ENCODE data around the gene AVEN. TPM values are rescaled to one million over a fixed set of nuclear protein-coding genes. Genes with fewer than 3 reads are reported as not detected.
"Not testable (repeated sequence)": the region's sequence is repeated elsewhere in the genome, so short reads cannot be mapped to it uniquely, and the experiment has no call there.

The AVEN gene
- total and polyA plus RNA-seq, 2 of the 13 experiments (the other 11 are each of a cell fraction or from before 2014, with no cell fraction given), result 4.4 to 17.5 TPM

DNA sequence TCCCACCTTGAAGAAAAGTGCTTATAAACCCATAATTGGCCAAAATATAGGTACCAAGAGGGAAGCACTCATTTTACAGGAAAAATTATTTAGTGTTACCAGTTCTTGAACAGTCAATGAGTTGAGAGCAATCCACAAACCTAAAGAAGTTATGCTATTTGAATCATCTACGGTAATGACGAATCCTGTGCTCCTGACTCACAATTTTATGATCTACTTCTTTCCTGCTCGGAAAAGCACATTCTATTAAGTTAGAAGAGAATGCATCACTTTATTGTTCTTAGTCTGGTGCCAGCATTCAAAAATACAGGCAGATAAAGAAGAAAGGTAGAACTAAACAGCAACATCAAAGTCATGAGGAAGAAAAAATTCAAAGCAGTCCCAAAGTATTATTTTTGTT is 37.5 kb downstream of the AVEN start:
- Histone ChIP-seq H3K79me2 (ENCODE audit: insufficient read depth, low read length) (no peaks in the 10 kb centered on the region), H3K36me3 (replicated peaks in 1 of 2; ENCODE audit: control insufficient read depth in 1 of 2, insufficient read depth in 2 of 2, low read length in 2 of 2) (no peaks in the 10 kb centered on the region), H3K4me2 (ENCODE audit: low read depth, low read length) (no peak overlapping the region), H3K27me3 (ENCODE audit: control insufficient read depth in 1 of 2, insufficient read depth in 2 of 2, low read length in 2 of 2) (no peaks in the 10 kb centered on the region), H3K4me3 (replicated peaks in 1 of 3; ENCODE audit: insufficient read depth in 1 of 3, low read depth in 2 of 3, low read length in 3 of 3) (no peak overlapping the region), H3K9me3 (ENCODE audit: low read length) (no peaks in the 10 kb centered on the region), H3K9ac (ENCODE audit: insufficient read depth, low read depth, low read length) (no peak overlapping the region), H3K27ac (ENCODE audit: extremely low read length, insufficient read depth, low read length) (no peak overlapping the region), H3K4me1 (ENCODE audit: insufficient read depth, low read length) (no peaks in the 10 kb centered on the region), H2AFZ (ENCODE audit: low read length) (no peak overlapping the region), H4K20me1 (ENCODE audit: insufficient read depth, low read length) (no peaks in the 10 kb centered on the region)
- ChIA-PET CTCF (ENCODE audit: low intra/inter-chr PET ratio, low total read pairs) (no interaction called here), POLR2A (interaction anchor here (0.7 kb wide), 1 partner anchor 75 kb away, joined by 4 read pairs; no protein-coding TSS in a partner anchor)
- no peak for TF ChIP-seq ZBTB43 (CRISPR knock-in tag; conservative IDR thresholded peaks at IDR 0.05)
- DNase-seq (ENCODE audit: low spot score) (no peak), FAIRE-seq (no peak), ATAC-seq (no peak)
- in situ Hi-C loops (cut with HindIII; ENCODE audit: extremely low pct_ligation_motif_present, low pct_unique_long_range_greater_than_20kb) (no loop called here), intact Hi-C loops (cut with micrococcal nuclease; ENCODE audit: unreplicated experiment) (no loop called here)
- BruUV-seq (replicated peaks), result no TSS peak
- WGBS (ENCODE audit: low lambda C conversion rate), result 69% methylated on average over 3 of the region's 3 CpGs

DNA sequence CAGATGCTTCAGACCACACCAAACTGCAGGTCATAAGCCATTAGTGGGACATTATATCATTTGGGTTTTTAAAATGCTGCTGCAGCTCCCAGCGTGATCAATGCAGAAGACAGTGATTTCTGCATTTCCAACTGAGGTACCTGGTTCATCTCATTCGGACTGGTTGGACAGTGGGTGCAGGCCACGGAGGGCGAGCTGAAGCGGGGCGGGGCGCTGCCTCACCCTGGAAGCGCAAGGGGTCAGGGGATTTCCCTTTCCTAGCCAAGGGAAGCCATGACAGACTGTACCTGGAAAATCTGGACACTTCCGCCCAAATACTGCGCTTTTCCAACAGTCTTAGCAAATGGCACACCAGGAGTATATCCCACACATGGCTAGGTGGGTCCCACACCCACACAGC is 43.3 kb downstream of the AVEN start:
- POLR2A ChIA-PET; H3K4me1 ChIP-seq (ENCODE audit: insufficient read depth, low read length); H3K36me3 ChIP-seq (replicated peaks in 1 of 2; ENCODE audit: control insufficient read depth in 1 of 2, insufficient read depth in 2 of 2, low read length in 2 of 2); H2AFZ ChIP-seq (ENCODE audit: low read length); H3K4me3 ChIP-seq (replicated peaks in 1 of 3; ENCODE audit: insufficient read depth in 1 of 3, low read depth in 2 of 3, low read length in 3 of 3); DNase-seq (ENCODE audit: low spot score); BruUV-seq (replicated peaks); H3K4me2 ChIP-seq (ENCODE audit: low read depth, low read length); FAIRE-seq; H3K27ac ChIP-seq (ENCODE audit: extremely low read length, insufficient read depth, low read length); H3K79me2 ChIP-seq (ENCODE audit: insufficient read depth, low read length); intact Hi-C loops (cut with micrococcal nuclease; ENCODE audit: unreplicated experiment); H3K9me3 ChIP-seq (ENCODE audit: low read length); H4K20me1 ChIP-seq (ENCODE audit: insufficient read depth, low read length); CTCF ChIA-PET (ENCODE audit: low intra/inter-chr PET ratio, low total read pairs); ATAC-seq; H3K27me3 ChIP-seq (ENCODE audit: control insufficient read depth in 1 of 2, insufficient read depth in 2 of 2, low read length in 2 of 2); H3K9ac ChIP-seq (ENCODE audit: insufficient read depth, low read depth, low read length): not testable (repeated sequence)
- in situ Hi-C loops (cut with HindIII; ENCODE audit: extremely low pct_ligation_motif_present, low pct_unique_long_range_greater_than_20kb), result loop anchor here (10.0 to 25.0 kb wide), 2 partner anchors 261 to 758 kb away; no protein-coding TSS in a partner anchor
- 98% methylated on average over 7 of the region's 10 CpGs for WGBS (ENCODE audit: low lambda C conversion rate)

Measured in HepG2 (cell line).